SU-DHL-6 (cell line): ENCODE data around the gene CCDC40.

Experiments used
- CTCF ChIP-seq: fragments of 200-600 bp; sonication (generic); IDR thresholded peaks from one replicate; pipeline ENCODE4 v1.5.1; 2017; ENCODE audit warnings: antibody characterized with exemption, mild to moderate bottlenecking, low read length, moderate library complexity; ENCODE audit not compliant: insufficient read depth, poor library complexity, severe bottlenecking
- EZH2phosphoT487 ChIP-seq: fragments of 200-600 bp; sonication (generic), shearing (Covaris generic); conservative IDR thresholded peaks from 2 replicates; pipeline ENCODE4 v1.6.1; 2018; ENCODE audit warnings: mild to moderate bottlenecking, antibody characterized with exemption, low read length, moderate library complexity, mixed read lengths

- TF ChIP-seq CTCF (no peak), EZH2phosphoT487 (no peak)
These were observed 76.1 kb downstream of the CCDC40 start for GRCh38 chr17:80112471-80113032.
